Astrocyte of the hippocampus (primary cell): ENCODE data around the gene PLAC9.

Source experiments
- DNase-seq: peaks from one replicate; pipeline ENCODE4 v3.0.0; 2011; ENCODE audit warnings: low read depth, low spot score

PLAC9 gene

DNA sequence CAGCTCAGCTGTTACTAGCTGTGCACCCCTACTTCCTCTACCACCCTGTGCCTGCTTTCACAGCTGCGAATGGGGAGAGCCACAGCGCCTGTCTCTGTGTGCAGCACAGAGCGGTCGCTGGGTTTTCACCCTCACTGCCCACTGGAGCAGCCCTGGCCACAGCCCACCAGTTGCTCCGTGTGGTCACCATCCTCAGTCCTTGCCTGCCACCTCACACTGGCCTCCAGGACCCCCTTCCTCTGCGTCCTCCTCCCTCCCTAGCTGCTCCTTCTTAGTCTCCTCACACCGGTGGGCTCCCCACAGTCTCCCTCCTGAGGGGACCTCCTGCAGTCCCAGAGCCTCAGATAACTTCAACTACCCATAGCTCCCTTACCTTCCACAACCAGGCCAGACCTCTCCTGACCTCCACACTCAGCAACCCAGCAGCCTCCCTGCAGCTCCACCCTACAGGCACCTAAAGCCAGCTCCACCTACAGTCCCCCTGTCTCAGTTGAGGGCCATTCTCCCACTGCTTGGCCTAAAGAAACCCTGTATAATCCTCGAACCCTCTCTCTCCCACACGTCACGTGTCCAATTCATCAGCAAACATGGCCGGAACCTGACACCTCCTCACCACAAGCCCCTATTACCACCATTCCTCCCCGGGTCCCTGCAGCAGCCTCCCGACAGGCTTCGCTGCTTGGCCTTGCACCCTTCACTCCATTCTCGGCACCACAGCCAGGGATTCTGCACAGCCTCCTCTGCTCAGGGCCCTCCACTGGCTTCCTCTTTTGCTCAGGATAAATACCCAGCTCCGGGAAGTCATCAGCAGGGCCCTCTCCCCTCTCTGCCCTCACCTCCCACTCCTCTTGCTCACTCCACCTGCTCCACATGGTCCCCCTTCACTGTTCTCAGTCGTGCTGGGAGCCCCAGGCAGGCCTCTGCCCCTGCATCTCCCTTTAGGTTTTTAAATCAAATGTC, 28.1 kb downstream of the PLAC9 start:
- DNase-seq, result no peak

GRCh38 chr10:80161321-80162083, 29.0 kb downstream of the PLAC9 start:
- DNase-seq, result no peak

- DNase-seq, result no peak
Measured at GRCh38 chr10:80163741-80164341, 31.3 kb downstream of the PLAC9 start.

DNA sequence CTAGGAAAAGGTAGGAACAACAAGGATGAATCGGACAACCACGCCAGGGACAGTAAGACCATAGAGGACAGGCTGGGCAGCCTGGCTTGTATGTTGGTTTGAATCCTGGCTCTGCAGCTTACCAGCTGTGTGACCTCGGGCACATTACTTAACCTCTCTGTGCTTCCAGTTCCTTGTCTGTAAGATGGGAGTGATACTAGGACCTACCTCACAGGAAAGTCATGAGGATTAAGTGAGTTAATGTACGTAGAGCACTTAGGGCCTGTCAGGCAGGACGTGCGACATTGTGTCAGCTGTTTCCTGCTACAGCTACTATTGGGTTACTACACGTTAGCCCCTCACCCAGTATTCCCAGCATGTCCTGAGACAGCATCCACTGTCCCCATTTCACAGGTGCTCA, 32.1 kb downstream of the PLAC9 start:
- no peak for DNase-seq

GRCh38 chr10:80165173-80165572, 32.6 kb downstream of the PLAC9 start:
- DNase-seq, result peak; percentile 61

- DNase-seq, result no peak
Measured at GRCh38 chr10:80166581-80167470, 34.3 kb downstream of the PLAC9 start.

DNA sequence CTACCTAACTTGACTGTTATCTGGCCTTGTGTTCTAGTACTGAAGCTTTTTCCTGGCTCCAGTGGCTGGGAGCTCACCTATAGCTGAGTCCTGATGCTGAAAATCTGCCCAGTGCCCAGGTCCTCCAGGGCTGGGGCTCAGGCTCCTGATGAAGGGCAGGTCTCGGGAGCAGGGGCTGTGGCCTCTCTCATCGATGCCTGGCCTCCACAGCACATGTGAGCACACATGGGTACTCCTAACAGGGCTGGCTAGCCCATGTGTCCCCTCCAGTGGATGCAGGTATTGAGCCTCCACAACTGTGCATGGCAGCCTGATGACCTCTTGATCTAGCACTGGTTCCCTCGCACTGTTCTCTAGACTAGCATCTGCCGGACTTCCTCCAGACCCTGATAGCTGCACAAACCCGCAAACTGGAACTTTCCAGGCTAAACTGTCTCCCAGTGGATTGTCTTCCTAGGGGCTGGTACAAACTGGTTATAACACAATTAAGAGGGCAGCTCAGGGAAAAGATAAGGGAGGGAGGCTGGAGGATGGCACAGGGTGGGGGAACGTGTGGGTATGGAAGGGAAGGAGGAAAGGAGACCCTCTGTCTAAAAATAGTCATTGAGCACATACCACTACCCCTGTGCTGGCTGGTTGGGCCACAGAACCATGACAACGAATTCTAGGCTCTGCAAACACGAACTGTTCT, 35.1 kb downstream of the PLAC9 start:
- no peak for DNase-seq

- peak; percentile 30 for DNase-seq
Measured at GRCh38 chr10:80168162-80168511, 35.6 kb downstream of the PLAC9 start.

DNA sequence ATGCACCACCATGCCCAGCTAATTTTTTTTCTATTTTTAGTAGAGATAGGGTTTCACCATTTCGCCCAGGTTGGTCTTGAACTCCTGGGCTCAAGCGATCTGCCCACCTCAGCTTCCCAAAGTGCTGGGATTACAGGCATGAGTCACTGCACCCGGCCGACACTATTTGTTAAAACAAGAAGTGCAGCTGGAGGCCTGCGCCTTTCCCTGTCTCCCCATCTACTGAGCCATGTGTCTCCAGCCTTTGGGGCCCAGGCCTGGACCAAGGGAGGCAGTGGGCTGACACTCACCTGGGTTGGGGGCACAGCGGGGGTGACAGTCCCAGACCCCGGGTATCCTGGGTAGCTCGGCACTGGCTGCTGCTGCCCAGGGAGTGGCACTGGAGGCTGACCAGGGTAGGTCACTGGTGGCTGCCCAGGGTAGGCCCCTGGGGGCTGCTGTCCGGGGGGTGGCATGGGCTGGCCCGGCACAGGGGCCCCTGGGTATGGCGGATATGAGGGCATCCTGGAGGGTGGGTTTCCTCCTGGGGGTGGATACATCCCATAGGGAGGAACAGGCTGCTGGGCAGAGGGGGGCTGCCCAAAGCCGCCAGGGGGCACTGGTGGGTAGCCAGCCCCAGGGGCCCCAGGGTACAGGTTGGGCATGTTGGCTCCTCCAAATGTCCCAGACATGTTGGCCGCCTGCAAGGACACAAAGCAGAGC, 36.3 kb downstream of the PLAC9 start:
- no peak for DNase-seq

DNA sequence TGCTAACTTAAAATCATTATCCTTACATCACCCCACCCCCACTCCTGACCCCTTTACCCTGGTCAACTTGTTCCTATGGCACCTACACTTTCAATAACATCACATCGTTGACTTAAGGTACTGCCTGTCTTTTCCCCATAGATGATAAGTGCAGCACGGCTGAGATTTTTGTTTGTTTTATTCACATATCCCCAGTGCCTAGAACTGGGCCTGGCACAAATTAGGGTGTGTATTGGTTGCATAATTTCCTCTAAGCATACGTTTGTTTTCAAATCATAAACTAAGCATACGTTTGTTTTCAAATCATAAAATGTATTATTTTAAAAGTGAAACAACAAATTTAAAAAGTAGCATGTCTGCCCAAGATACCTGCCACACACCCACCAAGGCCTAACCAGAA, 37.5 kb downstream of the PLAC9 start:
- no peak for DNase-seq

GRCh38 chr10:80170641-80171040, 38.1 kb downstream of the PLAC9 start:
- DNase-seq, result no peak

DNA sequence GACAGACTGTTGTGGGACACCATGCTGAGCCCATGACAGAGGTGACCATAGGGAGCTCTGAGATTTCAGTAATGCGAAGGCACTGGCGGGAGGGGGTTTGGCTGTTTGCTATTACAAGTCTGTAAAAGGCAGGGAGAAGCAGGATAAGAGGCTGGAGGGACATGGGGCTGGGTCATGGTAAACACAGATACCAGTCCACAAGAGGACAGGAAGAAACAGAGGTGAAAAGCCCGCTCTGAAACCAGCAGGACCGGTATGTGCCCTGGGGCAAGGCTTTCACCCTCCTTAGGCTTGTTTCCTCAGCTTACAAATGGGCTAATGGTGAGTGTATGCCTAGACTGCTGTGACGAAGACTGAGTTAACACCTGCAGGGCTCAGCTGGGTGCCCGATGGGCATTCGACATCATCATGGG, 38.7 kb downstream of the PLAC9 start:
- no peak for DNase-seq

DNA sequence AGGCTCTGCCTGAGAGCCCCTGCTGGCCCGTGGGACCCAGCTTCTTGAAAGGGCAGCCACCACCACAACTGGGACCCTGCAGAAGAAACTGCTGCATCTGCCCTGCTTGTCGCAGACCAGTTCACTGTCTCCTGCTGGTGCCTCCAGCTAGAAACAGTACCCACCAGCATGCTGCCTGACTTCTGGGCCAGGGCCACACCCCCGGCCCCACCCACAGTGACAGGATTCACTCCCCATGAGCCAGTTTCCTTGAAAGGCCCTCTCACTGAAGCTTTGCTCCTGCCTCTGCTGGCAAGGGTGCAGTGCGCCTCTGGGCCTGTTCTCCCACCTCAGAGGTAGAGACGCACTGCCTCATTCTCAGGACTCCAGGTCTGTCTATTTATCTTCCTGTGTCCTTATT, 40.4 kb downstream of the PLAC9 start:
- no peak for DNase-seq

GRCh38 chr10:80173466-80173865, 40.9 kb downstream of the PLAC9 start:
- no peak for DNase-seq

DNA sequence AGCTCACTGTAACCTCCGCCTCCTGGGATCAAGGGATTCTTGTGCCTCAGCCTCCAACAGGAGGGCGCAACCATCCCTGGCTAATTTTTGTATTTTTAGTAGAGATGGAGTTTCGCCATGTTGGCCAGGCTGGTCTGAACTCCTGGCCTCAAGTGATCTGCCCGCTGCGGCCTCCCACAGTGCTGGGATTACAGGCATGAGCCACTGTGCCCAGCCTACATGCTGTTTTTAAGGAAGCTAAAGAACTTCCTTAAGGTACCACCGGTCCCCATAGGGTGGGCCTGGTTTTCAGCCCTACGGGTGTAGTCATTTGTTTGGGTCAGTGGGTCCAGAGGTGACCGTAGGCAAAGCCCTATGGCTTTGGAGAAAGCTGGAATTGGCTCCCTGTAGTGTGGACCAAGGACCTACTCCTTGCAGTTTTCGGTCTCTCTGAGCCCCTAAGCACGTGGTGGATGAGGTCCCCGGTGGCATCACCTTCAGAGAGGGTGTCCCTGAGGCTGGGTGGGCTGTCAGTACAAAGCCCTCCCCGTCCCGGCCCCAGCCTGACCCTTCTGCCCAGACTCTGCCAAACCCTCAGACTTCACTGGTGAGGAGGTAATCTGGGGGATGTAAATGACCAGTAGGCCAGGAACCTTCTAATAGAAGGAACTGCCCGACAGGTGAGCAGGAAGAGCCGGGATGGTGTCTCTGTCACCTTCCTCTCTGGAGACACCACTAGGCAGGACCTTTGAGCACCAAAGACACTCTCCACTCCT, 42.3 kb downstream of the PLAC9 start:
- DNase-seq, result no peak

DNA sequence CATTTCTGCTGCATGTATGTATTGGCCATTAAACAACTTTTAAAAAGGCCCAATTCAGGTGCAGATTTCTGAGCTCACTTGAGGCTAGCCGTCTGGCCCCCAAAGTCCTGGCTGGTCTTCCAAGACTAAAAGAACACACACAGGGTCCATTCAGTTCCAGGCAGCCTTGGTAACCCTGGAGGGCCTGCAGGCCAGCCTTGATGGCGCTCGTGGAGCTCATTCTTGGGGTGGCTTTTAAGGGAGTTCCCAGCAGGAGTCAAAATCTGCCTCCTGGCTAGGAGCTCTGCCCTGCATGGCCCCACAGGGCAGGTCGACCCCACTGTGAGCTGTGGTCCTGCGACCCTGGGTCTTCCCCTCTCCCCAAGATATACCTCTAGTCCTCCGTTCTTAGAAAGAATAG, 44.0 kb downstream of the PLAC9 start:
- DNase-seq, result no peak

DNA sequence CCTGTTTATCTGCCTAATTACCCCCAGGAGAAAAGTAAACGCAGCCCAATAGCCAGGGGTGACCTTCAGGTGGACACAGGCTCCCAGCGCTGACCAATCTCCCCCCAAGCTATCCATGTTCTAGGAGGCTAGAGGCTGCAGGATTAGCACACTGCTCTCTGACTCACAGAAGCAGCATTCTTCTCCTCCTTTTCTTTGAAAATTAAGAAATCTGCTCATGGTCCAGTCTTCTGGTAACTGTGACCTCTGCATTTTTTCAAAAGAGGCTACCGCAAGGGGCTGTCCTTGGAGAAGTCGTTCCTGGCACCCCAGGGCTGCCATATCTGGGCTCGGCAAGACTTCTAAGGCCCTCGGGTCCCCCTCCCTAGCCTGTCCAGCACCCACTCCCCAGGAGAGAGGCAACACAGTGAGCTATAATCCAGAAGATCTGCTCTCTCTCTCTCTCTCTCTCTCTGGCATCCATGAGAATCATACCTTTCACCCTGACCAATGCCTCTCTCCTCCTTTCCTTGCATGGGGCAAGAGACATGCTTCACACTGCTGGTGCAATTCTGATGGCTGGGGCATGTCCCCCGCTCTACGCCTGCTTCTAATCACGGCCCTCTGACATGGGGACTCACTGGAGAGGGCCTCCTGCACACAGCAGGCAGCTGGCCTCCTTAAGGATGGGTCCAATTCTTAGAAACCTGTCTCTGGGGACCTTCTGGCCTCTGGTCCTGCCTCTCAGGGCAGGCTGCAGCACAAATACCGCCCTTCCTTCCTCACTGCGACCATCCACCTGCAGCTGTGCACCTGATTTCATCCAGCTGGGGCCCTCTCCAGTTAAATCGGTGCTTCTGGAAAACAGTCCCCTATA, 45.5 kb downstream of the PLAC9 start:
- DNase-seq, result peak; percentile 46

GRCh38 chr10:80182986-80183385, 50.5 kb downstream of the PLAC9 start:
- DNase-seq, result no peak

DNA sequence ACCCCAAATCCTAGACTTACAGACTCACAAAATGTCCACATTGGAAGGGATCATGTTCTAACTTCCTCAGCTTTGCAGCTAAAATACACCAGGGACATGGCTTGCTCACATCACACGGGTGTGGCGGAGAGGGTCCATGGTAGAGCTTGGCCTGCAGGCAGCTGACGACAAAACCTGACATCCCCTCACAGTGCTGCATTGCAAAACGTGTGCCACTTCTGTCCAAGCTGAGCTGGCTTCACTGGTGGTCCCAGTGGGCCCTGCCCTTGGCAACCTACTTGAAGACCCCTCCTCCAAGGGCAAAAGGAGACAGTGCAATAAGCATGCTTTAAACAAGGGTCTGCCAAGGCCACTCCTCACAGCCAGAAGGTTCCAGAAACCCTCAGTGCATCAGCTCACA, 50.9 kb downstream of the PLAC9 start:
- no peak for DNase-seq
